OCI-LY3 (cell line): ENCODE data around the gene SALL2.

ENCODE experiments used
- H2AFZ ChIP-seq: fragments of 200-600, 300-600 bp; shearing (Covaris generic); 2 replicates; pipeline ENCODE4 v1.6.0; 2014; ENCODE audit warnings: antibody characterized with exemption, low read depth, low read length
- H3K27ac ChIP-seq: fragments of 200-600, 300-600 bp; sonication (generic); 2 replicates; pipeline ENCODE4 v1.5.1; 2014; ENCODE audit warnings: mild to moderate bottlenecking, low read length, moderate library complexity, mixed read lengths
- H3K27me3 ChIP-seq: fragments of 200-600, 300-600 bp; sonication (generic); 2 replicates; pipeline ENCODE4 v1.6.1; 2014; ENCODE audit warnings: low read depth, low read length, mixed read lengths
- H3K36me3 ChIP-seq: fragments of 200-600, 300-600 bp; sonication (generic); replicated peaks from 2 replicates; pipeline ENCODE3; 2014; ENCODE audit warnings: low read depth, low read length, mixed read lengths
- H3K4me1 ChIP-seq: fragments of 300-600, 200-600 bp; sonication (generic); 2 replicates; pipeline ENCODE4 v1.6.1; 2014; ENCODE audit warnings: low read length, mixed read lengths
- H3K4me2 ChIP-seq: fragments of 200-600, 300-600 bp; sonication (generic); 2 replicates; pipeline ENCODE4 v1.6.1; 2014; ENCODE audit warnings: low read length, mixed read lengths
- H3K4me3 ChIP-seq: fragments of 300-600, 200-600 bp; sonication (generic); 2 replicates; pipeline ENCODE4 v1.5.1; 2014; ENCODE audit warnings: antibody characterized with exemption, mild to moderate bottlenecking, low read length, moderate library complexity
- H3K79me2 ChIP-seq: fragments of 300-600, 200-600 bp; shearing (Covaris generic); 2 replicates; pipeline ENCODE4 v1.6.1; 2014; ENCODE audit warnings: mild to moderate bottlenecking, low read length, mixed read lengths
- H3K9ac ChIP-seq: fragments of 300-600, 200-600 bp; shearing (Covaris generic); 2 replicates; pipeline ENCODE4 v1.6.0; 2014; ENCODE audit warnings: mild to moderate bottlenecking, low read length, moderate library complexity
- H3K9me3 ChIP-seq: fragments of 200-600, 300-600 bp; shearing (Covaris generic); 2 replicates; pipeline ENCODE4 v1.6.1; 2014; ENCODE audit warnings: low read length, mixed read lengths; ENCODE audit not compliant: insufficient read depth
- H4K20me1 ChIP-seq: fragments of 200-600, 300-600 bp; sonication (generic); 2 replicates; pipeline ENCODE4 v1.6.1; 2016; ENCODE audit warnings: low read length, mixed read lengths; ENCODE audit not compliant: insufficient read depth
- CTCF ChIP-seq: fragments of 200-600, 300-600 bp; sonication (generic); IDR thresholded peaks from 2 replicates; pipeline ENCODE4 v1.5.1; 2014; ENCODE audit warnings: antibody characterized with exemption, low read length, low read depth
- EZH2phosphoT487 ChIP-seq: fragments of 200-600 bp; shearing (Covaris generic); IDR thresholded peaks from 2 replicates; pipeline ENCODE4 v1.6.1; 2018; ENCODE audit warnings: antibody characterized with exemption, mixed run types, low read depth

SALL2 gene

GRCh38 chr14:21525962-21526671 lies at the start of gene SALL2:
SALL2 (minus strand) TSS chr14:21526346; CDS start chr14:21526127, 219 bp downstream.
- Histone ChIP-seq H3K9me3 (no peaks in the 10 kb centered on the region), H3K4me1 (peaks cover 12% of the 10 kb centered on the region), H3K79me2 (no peaks in the 10 kb centered on the region), H3K36me3 (no peaks in the 10 kb centered on the region), H3K27ac (no peak within 1 kb of the TSS), H3K9ac (peak within 1 kb of the TSS; percentile 82), H3K27me3 (no peaks in the 10 kb centered on the region), H2AFZ (peak within 1 kb of the TSS; percentile 95), H3K4me3 (peak within 1 kb of the TSS; percentile 98), H4K20me1 (no peaks in the 10 kb centered on the region), H3K4me2 (peak within 1 kb of the TSS; percentile 94)
- TF ChIP-seq CTCF (no peak), EZH2phosphoT487 (no peak)

GRCh38 chr14:21575661-21576060 lies 49.5 kb upstream of the SALL2 start:
- no peaks in the 10 kb centered on the region for H3K36me3 ChIP-seq
- no peak overlapping the region for H2AFZ ChIP-seq
- H3K4me1 ChIP-seq = no peaks in the 10 kb centered on the region
- no peak for TF ChIP-seq CTCF
- H3K9me3 ChIP-seq = no peaks in the 10 kb centered on the region
- H3K9ac ChIP-seq = no peak overlapping the region
- H3K27ac ChIP-seq = no peak overlapping the region
- no peak overlapping the region for H3K4me2 ChIP-seq
- H3K4me3 ChIP-seq = no peak overlapping the region
- H3K79me2 ChIP-seq = no peaks in the 10 kb centered on the region
- peaks cover 10% of the 10 kb centered on the region; the same call in 1 of the 2 replicates for H3K27me3 ChIP-seq
- H4K20me1 ChIP-seq = no peaks in the 10 kb centered on the region

GRCh38 chr14:21572604-21573003 lies 46.5 kb upstream of the SALL2 start:
- Histone ChIP-seq H4K20me1 (no peaks in the 10 kb centered on the region), H3K4me1 (no peaks in the 10 kb centered on the region), H3K9ac (no peak overlapping the region), H2AFZ (no peak overlapping the region), H3K27ac (no peak overlapping the region), H3K27me3 (0 out of 2 replicates have a peak, but pooled peaks cover 5% of the 10 kb centered on the region), H3K4me3 (no peak overlapping the region), H3K4me2 (no peak overlapping the region), H3K79me2 (no peaks in the 10 kb centered on the region), H3K9me3 (no peaks in the 10 kb centered on the region), H3K36me3 (no peaks in the 10 kb centered on the region)
- TF ChIP-seq CTCF (no peak), EZH2phosphoT487 (no peak)

GRCh38 chr14:21558703-21559170 lies 32.6 kb upstream of the SALL2 start:
- no peaks in the 10 kb centered on the region for H3K9me3 ChIP-seq
- H3K9ac ChIP-seq = no peak overlapping the region
- H3K27me3 ChIP-seq = peaks cover 6% of the 10 kb centered on the region; the same call in 1 of the 2 replicates
- no peak overlapping the region for H3K4me3 ChIP-seq
- H3K79me2 ChIP-seq = no peaks in the 10 kb centered on the region
- H3K4me1 ChIP-seq = no peaks in the 10 kb centered on the region
- no peaks in the 10 kb centered on the region for H4K20me1 ChIP-seq
- no peak overlapping the region for H2AFZ ChIP-seq
- H3K36me3 ChIP-seq = no peaks in the 10 kb centered on the region
- no peak for TF ChIP-seq EZH2phosphoT487
- no peak for TF ChIP-seq CTCF
- H3K4me2 ChIP-seq = no peak overlapping the region
- H3K27ac ChIP-seq = no peak overlapping the region
